NCI-H2227 (cell line): ENCODE results near the gene HK1.
"Not testable (repeated sequence)": the region's sequence is repeated elsewhere in the genome, so short reads cannot be mapped to it uniquely, and the experiment has no call there.

Experiments
- DNase-seq: peaks from one replicate; lab custom pipeline; 2025; ENCODE audit not compliant: unreplicated experiment; lab: John Stamatoyannopoulos, UW

HK1 gene

DNA sequence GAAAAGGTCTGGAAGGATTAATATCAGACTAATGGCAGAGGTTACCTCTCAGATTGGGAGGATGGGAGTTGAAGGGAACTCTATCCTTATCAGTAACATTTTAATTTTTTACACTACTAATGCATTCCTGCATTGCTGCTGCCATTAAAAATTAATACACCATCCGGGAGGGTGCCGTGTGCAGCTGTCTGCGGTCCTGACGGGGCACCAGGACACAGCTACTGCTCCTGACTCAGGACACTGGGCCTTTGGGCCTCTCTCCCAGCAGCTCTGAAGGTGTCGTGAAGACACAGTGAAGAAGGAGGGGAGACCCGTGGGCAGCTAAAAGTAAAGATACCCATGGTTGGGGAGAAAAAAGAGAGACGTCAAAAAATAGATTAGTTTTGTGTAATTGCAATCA lies 23.4 kb upstream of the HK1 start:
- no peak for DNase-seq

DNA sequence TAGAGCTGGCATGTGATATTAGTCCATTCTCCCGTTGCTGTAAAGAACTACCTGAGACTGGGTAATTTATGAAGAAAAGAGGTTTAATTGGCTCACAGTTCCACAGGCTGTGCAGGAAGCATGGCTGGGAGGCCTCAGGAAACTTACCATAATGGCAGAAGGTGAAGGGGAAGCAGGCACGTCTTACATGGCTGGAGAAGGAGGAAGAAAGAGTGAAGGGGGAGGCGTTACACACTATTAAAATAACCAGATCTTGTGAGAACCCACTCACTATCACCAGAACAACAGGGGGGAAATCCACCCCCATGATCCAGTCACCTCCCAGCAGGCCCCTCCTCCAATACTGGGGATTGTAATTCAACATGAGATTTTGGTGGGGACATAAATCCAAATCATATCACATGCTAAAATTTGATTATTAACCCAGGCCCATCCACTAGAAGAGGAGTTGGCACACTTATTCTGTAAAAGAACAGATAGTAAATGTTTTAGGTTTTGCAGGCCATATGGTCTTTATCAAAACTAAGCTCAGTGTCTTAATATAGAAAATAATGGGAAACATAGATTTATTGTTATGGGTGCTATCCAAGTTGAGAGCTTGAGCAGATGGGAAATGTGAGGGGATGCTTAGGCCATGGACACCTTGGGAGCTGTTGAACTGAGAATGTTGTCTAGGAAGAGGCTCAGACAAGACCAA lies 18.6 kb upstream of the HK1 start:
- DNase-seq = no peak

DNA sequence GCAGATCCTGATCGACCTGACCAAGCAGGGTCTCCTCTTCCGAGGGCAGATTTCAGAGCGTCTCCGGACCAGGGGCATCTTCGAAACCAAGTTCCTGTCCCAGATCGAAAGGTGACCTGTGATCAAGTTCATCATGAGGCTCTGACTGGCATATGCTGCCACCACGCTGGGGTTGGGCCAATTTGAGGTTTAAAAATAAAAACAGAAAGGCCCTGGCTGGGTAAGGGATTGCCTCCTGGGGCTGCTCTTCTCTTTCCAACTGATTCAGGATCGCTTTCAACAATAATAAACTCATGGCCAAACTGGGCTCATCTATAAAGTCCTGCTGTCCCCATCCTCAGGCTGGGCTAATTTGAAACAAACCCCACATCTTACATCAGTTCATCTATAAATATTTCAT lies 17.1 kb upstream of the HK1 start:
- DNase-seq = no peak

DNA sequence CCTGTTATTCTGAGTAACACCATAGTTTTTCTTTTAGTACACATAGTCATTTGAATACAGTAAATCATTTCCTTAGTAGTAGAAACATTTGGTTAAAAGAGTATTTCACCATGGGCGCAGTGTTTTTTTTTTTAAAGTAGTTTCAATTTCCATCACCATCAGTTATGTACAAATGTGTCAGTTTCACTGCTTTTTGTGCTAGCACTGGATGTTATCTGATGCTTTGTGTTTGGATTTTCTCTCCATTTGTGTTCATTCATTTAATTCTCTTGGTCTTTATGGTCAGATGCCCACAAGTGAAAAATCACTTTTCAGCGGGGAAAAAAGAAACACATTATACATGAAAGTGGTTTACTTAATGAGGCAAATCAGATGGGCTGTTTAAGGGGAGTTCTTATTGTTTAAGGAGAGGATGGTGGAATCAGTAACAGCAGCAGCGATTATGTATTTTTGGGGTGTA lies 16.0 kb upstream of the HK1 start:
- no peak for DNase-seq

- DNase-seq = no peak
Measured at GRCh38 chr10:69265521-69265920, 12.8 kb upstream of the HK1 start.

GRCh38 chr10:69268761-69269416 lies 9.4 kb upstream of the HK1 start:
- no peak for DNase-seq

- DNase-seq = no peak
Measured at GRCh38 chr10:69269761-69270160, 8.5 kb upstream of the HK1 start.

DNA sequence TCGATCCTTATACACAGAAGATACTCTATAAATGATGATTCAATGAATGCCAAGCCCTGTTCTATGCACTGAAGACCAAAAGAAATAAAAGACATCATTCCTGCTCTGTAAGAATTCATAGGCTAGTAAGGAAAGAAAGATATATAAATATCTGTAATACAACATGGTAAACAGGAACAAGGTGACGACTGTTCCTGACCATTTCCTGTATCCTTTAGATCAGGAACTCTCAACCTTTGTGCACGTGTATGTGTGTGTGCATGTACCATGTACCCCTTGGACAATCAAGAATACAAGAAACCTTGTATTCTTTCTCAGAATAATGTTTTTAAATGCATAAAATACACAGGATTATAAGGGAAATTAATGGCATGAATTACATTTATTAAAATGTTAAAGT lies 7.3 kb upstream of the HK1 start:
- DNase-seq = no peak

DNA sequence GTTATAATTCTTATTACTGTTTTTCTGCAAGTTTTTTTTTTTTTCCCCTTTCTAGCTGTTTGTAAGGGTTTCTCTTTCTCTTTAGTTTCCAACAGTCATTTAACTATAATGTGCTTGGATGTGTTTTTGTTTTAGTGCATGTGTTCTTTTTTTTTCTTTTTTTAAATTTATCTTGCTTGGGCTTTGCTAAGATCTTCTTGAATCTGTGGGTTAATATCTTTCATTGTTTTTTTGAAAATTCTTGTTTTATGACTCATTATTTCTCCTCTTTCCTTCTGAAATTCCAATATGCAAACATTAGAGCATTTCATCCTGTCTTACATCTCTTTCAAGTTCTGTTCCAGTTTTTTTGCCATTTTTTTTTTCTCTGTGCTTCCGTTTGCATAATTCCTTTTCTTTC lies 5.7 kb upstream of the HK1 start:
- no peak for DNase-seq

GRCh38 chr10:69275444-69275843 lies 2.9 kb upstream of the HK1 start:
- DNase-seq = no peak

DNA sequence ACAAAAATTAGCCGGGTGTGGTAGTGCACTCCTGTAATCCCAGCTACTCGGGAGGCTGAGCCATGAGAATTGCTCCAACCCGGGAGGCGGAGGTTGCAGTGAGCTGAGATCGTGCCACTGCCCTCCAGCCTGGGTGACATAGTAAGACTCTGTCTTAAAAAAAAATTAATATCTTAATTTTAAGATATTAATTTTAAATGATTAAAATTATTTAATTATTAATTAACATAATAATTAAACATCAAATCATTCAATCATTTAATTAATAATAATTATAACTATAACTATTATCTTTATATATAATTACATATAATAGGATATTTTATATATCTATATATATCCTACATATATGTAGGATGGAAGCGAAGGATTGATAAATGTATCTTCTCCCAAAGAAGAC lies 1.8 kb upstream of the HK1 start:
- no peak for DNase-seq

DNA sequence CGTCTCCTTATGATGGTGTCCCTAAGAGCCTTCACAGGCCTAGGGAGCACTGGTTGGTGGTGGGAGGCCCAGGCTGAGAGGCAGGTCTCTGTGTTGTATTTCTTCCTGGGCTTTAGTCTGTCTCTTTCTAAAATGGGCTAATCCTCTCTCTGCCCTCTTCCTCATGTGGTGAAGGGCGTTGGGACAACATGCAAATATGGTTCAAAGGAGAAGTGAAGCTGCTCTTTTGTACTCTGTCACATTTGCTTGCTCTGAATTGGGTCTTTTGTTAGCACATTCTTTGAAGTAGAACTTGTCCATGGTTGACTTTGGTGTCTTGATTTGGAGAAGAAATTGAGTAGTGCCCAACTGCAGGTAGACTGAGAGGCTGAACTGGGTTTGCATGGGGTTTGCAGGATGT lies 814 bp downstream of the HK1 start:
- DNase-seq = no peak

DNA sequence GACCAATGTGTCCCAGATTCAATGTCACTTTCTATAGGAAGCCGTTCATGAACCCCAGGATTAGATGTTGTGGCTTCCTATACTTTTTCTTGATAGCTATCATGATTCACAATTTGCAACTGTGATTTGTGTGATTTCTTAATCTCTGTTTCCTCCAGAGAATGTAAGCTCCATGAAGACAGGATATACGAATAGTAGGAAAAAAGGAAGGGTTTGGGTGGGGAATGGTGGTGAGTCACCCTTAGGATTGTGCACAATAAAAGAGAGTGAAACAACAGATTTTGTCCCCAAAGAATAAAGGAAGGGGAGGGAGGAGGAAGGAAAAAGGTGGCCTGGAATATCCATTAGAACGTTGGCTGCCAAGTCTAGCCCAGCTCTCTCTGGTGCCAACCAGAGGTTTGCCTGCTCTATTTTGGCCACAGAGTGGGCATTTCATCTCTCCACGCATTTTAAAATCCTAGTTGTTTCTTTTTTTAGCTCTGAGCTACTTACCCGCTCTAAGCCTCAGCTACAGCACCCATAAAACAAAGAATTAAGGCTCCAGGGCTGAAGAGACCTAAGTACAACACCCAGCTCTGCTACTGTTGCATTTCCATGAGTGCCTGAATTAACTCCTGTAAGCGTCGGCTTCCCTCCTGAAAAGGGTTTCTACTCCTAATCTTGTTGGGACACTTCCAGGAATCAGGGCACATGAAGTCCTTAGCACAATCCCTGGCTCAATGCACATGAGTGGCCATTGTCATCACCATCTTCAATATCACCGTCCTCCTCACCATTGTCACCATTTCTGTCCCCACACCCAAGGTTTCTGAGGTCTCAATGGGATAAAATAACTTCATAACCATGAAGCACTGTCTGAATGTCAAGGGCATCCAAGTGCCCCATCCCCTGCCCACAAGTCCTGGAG lies 3.5 kb downstream of the HK1 start:
- DNase-seq = no peak

DNA sequence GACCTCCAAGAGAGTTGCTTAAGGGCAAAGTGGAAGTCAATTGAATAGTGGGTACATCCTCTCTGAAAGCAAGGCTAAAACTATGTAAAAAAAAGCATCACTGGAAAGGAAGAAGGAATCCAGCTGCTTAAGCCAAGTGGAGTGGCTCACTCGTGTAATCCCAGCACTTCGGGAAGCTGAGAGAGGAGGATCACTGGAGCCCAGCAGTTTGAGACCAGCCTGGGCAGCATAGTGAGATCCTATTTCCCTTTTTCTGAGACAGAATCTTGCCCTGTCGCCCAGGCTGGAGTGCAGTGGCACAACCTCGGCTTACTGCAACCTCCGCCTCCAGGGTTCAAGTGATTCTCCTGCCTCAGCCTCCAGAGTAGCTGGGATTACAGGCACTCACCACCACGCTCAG lies 6.1 kb downstream of the HK1 start:
- not testable (repeated sequence) for DNase-seq

DNA sequence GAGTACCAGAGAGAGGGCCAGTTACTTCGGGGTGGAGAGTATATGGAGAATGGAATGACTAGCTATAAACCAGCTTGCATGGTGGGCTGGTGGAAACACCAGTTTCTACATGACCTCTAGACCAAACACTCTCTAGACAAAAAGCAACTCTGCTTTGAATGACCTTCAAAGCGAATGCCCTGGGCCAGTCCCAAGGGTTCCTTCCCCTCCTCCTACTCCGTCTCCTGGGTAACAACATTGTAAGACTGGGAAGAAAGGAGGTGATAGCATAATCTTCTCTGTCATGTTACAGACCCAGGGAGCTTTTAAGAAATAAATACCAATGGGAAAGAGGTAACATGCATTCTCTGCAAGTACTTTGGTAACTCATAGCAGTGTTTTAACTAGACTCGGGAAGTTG lies 7.4 kb downstream of the HK1 start:
- no peak for DNase-seq

GRCh38 chr10:69287181-69287580 lies 8.9 kb downstream of the HK1 start:
- DNase-seq = peak; percentile 2

DNA sequence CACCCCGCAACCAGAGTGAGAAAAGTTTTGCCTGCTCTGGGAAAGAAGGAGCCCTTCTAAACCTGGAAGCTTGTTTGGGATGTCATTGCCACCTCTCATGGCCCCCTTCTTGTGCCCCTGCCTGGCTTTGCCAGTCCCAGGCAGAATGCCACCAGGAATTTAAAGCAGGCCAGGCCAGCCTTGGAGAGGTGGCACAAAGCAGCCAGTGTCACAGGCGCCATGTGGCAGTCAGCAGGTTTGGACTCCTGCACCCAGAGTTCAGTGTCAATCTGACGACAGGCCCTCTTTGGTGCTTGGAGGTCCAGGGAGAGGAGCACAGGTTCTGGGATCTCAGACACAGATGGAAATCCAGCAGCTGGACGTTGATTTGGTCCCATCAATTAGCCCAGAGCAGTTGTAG lies 12.7 kb downstream of the HK1 start:
- no peak for DNase-seq

DNA sequence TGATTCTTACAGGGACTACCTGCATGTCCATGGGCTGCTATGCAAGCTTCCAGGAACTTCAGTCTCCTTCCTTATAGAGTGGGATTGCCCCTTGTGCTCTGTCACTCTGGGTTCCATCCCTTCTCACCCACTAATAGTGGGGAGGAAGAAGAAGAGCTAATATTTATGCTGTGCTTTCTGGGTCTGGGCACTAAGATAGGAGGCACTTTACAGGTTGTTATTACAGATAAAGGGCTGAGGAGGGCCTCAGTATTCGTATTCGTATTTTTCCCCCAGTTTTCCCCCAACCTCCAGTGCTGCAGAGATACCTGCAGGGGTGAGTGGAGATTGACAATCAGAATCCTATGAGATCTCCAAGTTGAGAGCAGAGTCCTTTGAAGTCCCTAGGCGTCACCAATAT lies 14.2 kb downstream of the HK1 start:
- DNase-seq = no peak

- DNase-seq = no peak
Measured at GRCh38 chr10:69295027-69295636, 16.8 kb downstream of the HK1 start.

DNA sequence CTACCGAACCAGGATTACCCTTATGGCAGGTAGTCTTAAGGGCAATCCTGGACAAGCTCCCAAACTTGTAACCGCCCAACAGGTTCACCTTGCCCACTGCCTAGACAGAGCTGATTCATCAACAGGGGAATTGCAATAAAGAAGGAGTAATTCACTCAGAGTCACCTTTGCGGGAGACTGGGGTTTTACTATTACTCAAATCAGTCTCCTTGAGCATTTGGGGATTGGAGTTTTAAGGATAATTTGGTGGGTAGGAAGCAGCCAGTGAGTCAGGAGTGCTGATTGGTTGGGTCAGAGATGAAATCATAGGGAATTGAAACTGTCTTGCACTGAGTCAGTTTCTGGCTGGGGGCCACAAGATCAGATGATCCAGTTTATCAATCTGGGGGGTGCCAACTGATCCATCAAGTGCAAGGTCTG lies 25.3 kb downstream of the HK1 start:
- DNase-seq = no peak

DNA sequence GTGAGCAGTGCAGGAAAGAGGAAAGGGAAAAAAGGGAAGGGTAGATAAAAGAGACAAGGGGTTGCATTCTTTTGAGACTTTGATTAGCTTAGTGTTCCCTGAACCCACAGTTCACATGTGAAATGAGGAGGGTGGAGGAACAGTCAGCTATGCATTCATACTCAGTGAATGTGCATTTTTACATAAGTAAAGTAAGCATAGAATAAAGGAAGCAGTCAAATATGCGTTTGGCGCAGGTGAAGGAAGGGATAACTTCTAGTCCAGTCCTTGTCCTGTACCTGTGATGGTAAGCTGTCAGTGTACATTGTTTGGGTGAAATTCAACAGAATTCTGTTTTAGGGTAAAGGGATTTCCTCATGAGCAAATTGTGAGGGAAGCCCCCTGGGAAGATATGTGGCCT lies 28.1 kb downstream of the HK1 start:
- no peak for DNase-seq
